GM23338 (cell line): ENCODE measurements around the gene ZNF674. TPM values are rescaled to one million over a fixed set of nuclear protein-coding genes. Genes with fewer than 3 reads are reported as not detected.

Source experiments
- ATAC-seq: fragments of 200-7000 bp; cut with Tn5 transposase; 3 replicates; pipeline ENCODE4 v1.9.1; 2020
- DNase-seq: peaks from one replicate; pipeline ENCODE4 v3.0.0-alpha.2; 2015; ENCODE audit warnings: low spot score
- H2AFZ ChIP-seq: fragments of 200-600 bp; sonication (generic); 2 replicates; pipeline ENCODE4 v1.8.0; 2016; ENCODE audit warnings: antibody characterized with exemption, mild to moderate bottlenecking, moderate library complexity
- H3F3A ChIP-seq: fragments of 200-600 bp; sonication (generic); replicated peaks from 2 replicates; pipeline ENCODE4 v1.8.0; 2017; ENCODE audit warnings: antibody characterized with exemption, mixed run types, low read depth
- H3K27ac ChIP-seq: fragments of 200-600 bp; sonication (generic); 2 replicates; pipeline ENCODE4 v1.6.1; 2016; ENCODE audit warnings: low read depth
- H3K27me3 ChIP-seq: fragments of 200-600 bp; sonication (generic); 2 replicates; pipeline ENCODE4 v1.8.0; 2016; ENCODE audit warnings: mild to moderate bottlenecking, mixed run types, moderate library complexity; ENCODE audit not compliant: insufficient read depth
- H3K36me3 ChIP-seq: fragments of 200-600 bp; sonication (generic); 2 replicates; pipeline ENCODE4 v1.8.0; 2016; ENCODE audit warnings: mild to moderate bottlenecking; ENCODE audit not compliant: insufficient read depth
- H3K4me1 ChIP-seq: fragments of 200-600 bp; sonication (generic); 2 replicates; pipeline ENCODE4 v1.8.0; 2016; ENCODE audit warnings: mild to moderate bottlenecking, moderate library complexity; ENCODE audit not compliant: insufficient read depth
- H3K4me2 ChIP-seq: fragments of 200-600 bp; sonication (generic); 2 replicates; pipeline ENCODE4 v1.7.1; 2017; ENCODE audit warnings: mixed run types
- H3K4me3 ChIP-seq: fragments of 200-600 bp; sonication (generic); 2 replicates; pipeline ENCODE4 v1.6.1; 2016; ENCODE audit warnings: mixed run types
- H3K79me2 ChIP-seq: fragments of 200-600 bp; sonication (generic); replicated peaks from 2 replicates; pipeline ENCODE4 v1.8.0; 2017; ENCODE audit warnings: mild to moderate bottlenecking; ENCODE audit not compliant: insufficient read depth
- H3K9me2 ChIP-seq: fragments of 200-600 bp; sonication (generic); 2 replicates; pipeline ENCODE4 v1.8.0; 2017; ENCODE audit not compliant: insufficient read depth
- H4K20me1 ChIP-seq: fragments of 200-600 bp; sonication (generic); replicated peaks from 2 replicates; pipeline ENCODE4 v1.8.0; 2017; ENCODE audit warnings: mild to moderate bottlenecking; ENCODE audit not compliant: insufficient read depth
- H3K27ac Mint-ChIP-seq: 2 replicates; pipeline ENCODE4 v1.8.0; 2020; ENCODE audit warnings: inconsistent platforms, mild to moderate bottlenecking, moderate library complexity, mixed read lengths
- H3K27me3 Mint-ChIP-seq: 3 replicates; pipeline ENCODE4 v1.8.0; 2022; ENCODE audit warnings: low read depth, mild to moderate bottlenecking, moderate library complexity, mixed read lengths, inconsistent platforms; ENCODE audit not compliant: insufficient read depth, poor library complexity
- H3K36me3 Mint-ChIP-seq: 3 replicates; pipeline ENCODE4 v1.8.0; 2021; ENCODE audit warnings: low read depth, mild to moderate bottlenecking, inconsistent platforms, moderate library complexity, mixed read lengths
- H3K4me1 Mint-ChIP-seq: 3 replicates; pipeline ENCODE4 v1.8.0; 2020; ENCODE audit warnings: mild to moderate bottlenecking, inconsistent platforms, mixed read lengths
- H3K4me3 Mint-ChIP-seq: 3 replicates; pipeline ENCODE4 v1.8.0; 2021; ENCODE audit warnings: moderate library complexity, mild to moderate bottlenecking, inconsistent platforms, mixed read lengths
- H3K9me3 Mint-ChIP-seq: 3 replicates; pipeline ENCODE4 v1.8.0; 2020; ENCODE audit warnings: moderate library complexity, mild to moderate bottlenecking, inconsistent platforms, mixed read lengths
- CREB1 ChIP-seq: fragments of 250-450 bp; sonication (Bioruptor Pico); IDR thresholded peaks from 2 replicates; pipeline ENCODE4 v1.5.0; 2020; ENCODE audit warnings: low read depth, mild to moderate bottlenecking, moderate library complexity
- EZH2 ChIP-seq: fragments of 200-600 bp; sonication (generic); IDR thresholded peaks from one replicate; pipeline ENCODE4 v1.8.0; 2017; ENCODE audit warnings: antibody characterized with exemption, mild to moderate bottlenecking, low read depth; ENCODE audit not compliant: unreplicated experiment
- EZH2phosphoT487 ChIP-seq: fragments of 200-600 bp; sonication (generic); IDR thresholded peaks from one replicate; pipeline ENCODE4 v1.8.1; 2018; ENCODE audit warnings: antibody characterized with exemption; ENCODE audit not compliant: unreplicated experiment
- JUNB ChIP-seq: IDR thresholded peaks from one replicate; pipeline ENCODE4 v1.6.1; 2016; ENCODE audit warnings: antibody characterized with exemption; ENCODE audit not compliant: unreplicated experiment
- NANOG ChIP-seq: IDR thresholded peaks from 2 replicates; pipeline ENCODE4 v1.6.1; 2016; ENCODE audit warnings: antibody characterized with exemption, borderline replicate concordance
- POLR2AphosphoS5 ChIP-seq: IDR thresholded peaks from 2 replicates; pipeline ENCODE4 v1.6.1; 2016; ENCODE audit warnings: antibody characterized with exemption, low read depth
- REST ChIP-seq: IDR thresholded peaks from one replicate; pipeline ENCODE4 v1.6.1; 2018; ENCODE audit warnings: antibody characterized with exemption; ENCODE audit not compliant: unreplicated experiment
- ZNF114 ChIP-seq: fragments of 250-450 bp; sonication (Bioruptor Pico); IDR thresholded peaks from 2 replicates; pipeline ENCODE4 v1.5.0; 2020; ENCODE audit warnings: mild to moderate bottlenecking, moderate library complexity
- ZNF331 ChIP-seq: fragments of 250-450 bp; sonication (Bioruptor Pico); IDR thresholded peaks from 2 replicates; pipeline ENCODE4 v1.5.0; 2020; ENCODE audit warnings: low read depth, mild to moderate bottlenecking, moderate library complexity
- ZNF462 ChIP-seq: fragments of 250-450 bp; sonication (Bioruptor Pico); IDR thresholded peaks from 2 replicates; pipeline ENCODE4 v1.5.0; 2020; ENCODE audit warnings: mild to moderate bottlenecking, moderate library complexity
- polyA plus RNA-seq: library from polyadenylated mRNA; unstranded; fragments of >200 nt; fragmentation: Nextera tagmentation; extraction: Ambion mirVana; gene quantifications from 2 replicates; pipeline ENCODE4 v1.2.1, GENCODE V29; 2016
- total RNA-seq: library from RNA; depleted of rRNA; stranded (reverse); fragments of >200 nt; shearing (Covaris generic); gene quantifications from 2 replicates; pipeline ENCODE4 v1.2.3, GENCODE V29; 2014

The ZNF674 gene
- total and polyA plus RNA-seq, 2 experiments from 2014 or later = 3.0 to 5.5 TPM

- TF ChIP-seq CREB1 (CRISPR knock-in tag) (no peak), REST (no peak), EZH2phosphoT487 (no peak), ZNF462 (CRISPR knock-in tag) (no peak), ZNF331 (CRISPR knock-in tag) (no peak), POLR2AphosphoS5 (no peak), NANOG (no peak), EZH2 (no peak), JUNB (no peak), ZNF114 (CRISPR knock-in tag) (no peak)
- Histone ChIP-seq H3K79me2 (peaks cover 50% of the 10 kb centered on the region), H4K20me1 (no peaks in the 10 kb centered on the region), H3F3A (no peaks in the 10 kb centered on the region), H3K4me3 (peak overlapping the region; percentile 73), H3K4me1 (peaks cover 10% of the 10 kb centered on the region; the same call in 1 of the 2 replicates), H3K9me2 (no peaks in the 10 kb centered on the region), H3K27me3 (peaks cover 18% of the 10 kb centered on the region; the same call in 1 of the 2 replicates), H3K36me3 (no peaks in the 10 kb centered on the region), H3K4me2 (peak overlapping the region; percentile 86), H3K27ac (no peak overlapping the region), H2AFZ (no peak overlapping the region)
- H3K27ac Mint-ChIP-seq = no peak overlapping the region
- peaks cover 32% of the 10 kb centered on the region for H3K4me1 Mint-ChIP-seq
- H3K9me3 Mint-ChIP-seq = no peaks in the 10 kb centered on the region; the same call in 2 of the 3 replicates
- H3K27me3 Mint-ChIP-seq = peaks cover 11% of the 10 kb centered on the region
- peak overlapping the region; percentile 89 for H3K4me3 Mint-ChIP-seq
- no peak for ATAC-seq
- DNase-seq = no peak
- peaks cover 19% of the 10 kb centered on the region for H3K36me3 Mint-ChIP-seq
These were observed 30.4 kb upstream of the ZNF674 start for GRCh38 chrX:46575586-46575985.
